BLaER1 (cell line): ENCODE results near the gene TRAF4.

Experiments
- H3K27ac ChIP-seq: shearing (Covaris generic); formaldehyde crosslinking; 2 replicates; pipeline ENCODE4 v1.8.1; 2022
- H3K27me3 ChIP-seq: shearing (Covaris generic); formaldehyde crosslinking; 2 replicates; pipeline ENCODE4 v1.8.1; 2022
- H3K36me3 ChIP-seq: shearing (Covaris generic); formaldehyde crosslinking; 2 replicates; pipeline ENCODE4 v1.8.1; 2022
- H3K4me1 ChIP-seq: shearing (Covaris generic); formaldehyde crosslinking; 2 replicates; pipeline ENCODE4 v1.8.1; 2022
- H3K4me2 ChIP-seq: shearing (Covaris generic); formaldehyde crosslinking; 2 replicates; pipeline ENCODE4 v1.8.1; 2022
- H3K4me3 ChIP-seq: shearing (Covaris generic); formaldehyde crosslinking; 2 replicates; pipeline ENCODE4 v1.8.1; 2022
- H3K9ac ChIP-seq: shearing (Covaris generic); formaldehyde crosslinking; 2 replicates; pipeline ENCODE4 v1.8.1; 2022
- H3K9me3 ChIP-seq: shearing (Covaris generic); formaldehyde crosslinking; 2 replicates; pipeline ENCODE4 v1.8.1; 2022
- H4K20me1 ChIP-seq: shearing (Covaris generic); formaldehyde crosslinking; 2 replicates; pipeline ENCODE4 v1.8.1; 2022
- Cebpa-rat ChIP-seq: shearing (Covaris generic); IDR thresholded peaks from 2 replicates; pipeline ENCODE4 v1.8.1; 2022

Gene TRAF4

GRCh38 chr17:28743243-28744103 is at the start of gene TRAF4:
Gene TRAF4, plus strand, starts transcription at chr17:28744011. Its CDS starts 102 bp downstream, at chr17:28744113.
- H4K20me1 ChIP-seq = peaks cover 41% of the 10 kb centered on the region
- H3K4me2 ChIP-seq = peak within 1 kb of the TSS; percentile 96
- no peaks in the 10 kb centered on the region for H3K9me3 ChIP-seq
- peaks cover 26% of the 10 kb centered on the region for H3K36me3 ChIP-seq
- peak within 1 kb of the TSS; percentile 96 for H3K9ac ChIP-seq
- no peaks in the 10 kb centered on the region for H3K27me3 ChIP-seq
- H3K4me3 ChIP-seq = peak within 1 kb of the TSS; percentile 86
- peak within 1 kb of the TSS; percentile 95 for H3K27ac ChIP-seq
- no peak for TF ChIP-seq Cebpa-rat
- peaks cover 78% of the 10 kb centered on the region for H3K4me1 ChIP-seq

- H4K20me1 ChIP-seq = peaks cover 23% of the 10 kb centered on the region
- H3K27me3 ChIP-seq = no peaks in the 10 kb centered on the region
- peaks cover 100% of the 10 kb centered on the region for H3K36me3 ChIP-seq
- no peaks in the 10 kb centered on the region for H3K4me1 ChIP-seq
- no peak overlapping the region for H3K9ac ChIP-seq
- no peak overlapping the region for H3K4me3 ChIP-seq
- H3K9me3 ChIP-seq = no peaks in the 10 kb centered on the region
- no peak overlapping the region for H3K4me2 ChIP-seq
- no peak for TF ChIP-seq Cebpa-rat
- H3K27ac ChIP-seq = no peak overlapping the region
Measured at GRCh38 chr17:28698253-28698941, 45.4 kb upstream of the TRAF4 start.

DNA sequence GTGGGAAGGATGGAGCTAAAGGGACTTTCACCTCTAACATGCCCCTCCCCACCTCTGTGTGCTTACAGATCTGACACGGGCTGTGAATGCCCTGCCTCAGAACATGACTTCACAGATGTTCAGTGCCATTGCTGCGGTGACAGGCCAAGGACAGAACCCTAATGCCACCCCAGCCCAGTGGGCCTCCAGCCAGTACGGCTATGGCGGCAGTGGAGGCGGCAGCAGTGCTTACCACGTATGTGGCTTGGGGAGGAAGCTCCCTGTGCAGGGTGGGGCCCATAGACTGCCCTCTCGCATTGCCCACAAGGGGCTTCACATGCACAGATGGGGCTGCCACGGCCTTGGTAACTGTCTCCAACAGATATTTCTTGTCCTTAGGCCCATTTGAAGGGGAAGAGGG is 43.5 kb upstream of the TRAF4 start:
- peaks cover 39% of the 10 kb centered on the region for H4K20me1 ChIP-seq
- no peak overlapping the region for H3K4me2 ChIP-seq
- no peak overlapping the region for H3K27ac ChIP-seq
- H3K9me3 ChIP-seq = no peaks in the 10 kb centered on the region
- H3K27me3 ChIP-seq = no peaks in the 10 kb centered on the region
- H3K36me3 ChIP-seq = peaks cover 99% of the 10 kb centered on the region
- TF ChIP-seq Cebpa-rat = no peak
- H3K4me3 ChIP-seq = no peak overlapping the region
- H3K4me1 ChIP-seq = no peaks in the 10 kb centered on the region
- no peak overlapping the region for H3K9ac ChIP-seq

- H3K9me3 ChIP-seq = no peaks in the 10 kb centered on the region
- H3K4me1 ChIP-seq = no peaks in the 10 kb centered on the region
- H3K27ac ChIP-seq = no peak overlapping the region
- no peak for TF ChIP-seq Cebpa-rat
- peaks cover 39% of the 10 kb centered on the region for H4K20me1 ChIP-seq
- no peak overlapping the region for H3K4me3 ChIP-seq
- H3K36me3 ChIP-seq = peaks cover 99% of the 10 kb centered on the region
- no peaks in the 10 kb centered on the region for H3K27me3 ChIP-seq
- no peak overlapping the region for H3K9ac ChIP-seq
- H3K4me2 ChIP-seq = no peak overlapping the region
Measured at GRCh38 chr17:28700830-28701492, 42.9 kb upstream of the TRAF4 start.

GRCh38 chr17:28702026-28702751 is 41.6 kb upstream of the TRAF4 start:
- Histone ChIP-seq H3K9me3 (no peaks in the 10 kb centered on the region), H3K27ac (no peak overlapping the region), H3K4me2 (no peak overlapping the region), H3K4me1 (no peaks in the 10 kb centered on the region), H3K27me3 (no peaks in the 10 kb centered on the region), H3K4me3 (no peak overlapping the region), H4K20me1 (peaks cover 39% of the 10 kb centered on the region), H3K9ac (no peak overlapping the region; the same call in 1 of the 2 replicates), H3K36me3 (peaks cover 92% of the 10 kb centered on the region)
- no peak for TF ChIP-seq Cebpa-rat

DNA sequence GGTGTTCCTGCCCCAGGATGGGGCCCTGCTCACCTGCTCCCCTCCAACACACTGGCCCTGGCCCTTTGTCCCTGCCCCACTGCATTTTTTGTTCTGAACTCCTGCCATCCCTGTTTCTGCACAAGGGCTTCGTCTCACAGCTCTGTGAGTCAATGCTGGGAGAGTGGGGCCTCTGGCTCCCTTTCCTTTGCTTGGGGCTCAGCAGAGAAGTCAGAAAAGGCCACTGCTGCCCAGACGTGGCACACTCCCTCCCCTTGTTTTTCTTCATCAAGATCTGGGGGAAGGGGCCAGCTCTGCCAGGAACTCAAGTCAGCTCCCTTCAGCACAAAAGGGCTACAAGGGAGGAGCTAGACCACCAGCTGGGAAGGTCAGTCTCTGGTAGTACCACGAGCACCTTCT is 41.1 kb upstream of the TRAF4 start:
- Histone ChIP-seq H4K20me1 (peaks cover 39% of the 10 kb centered on the region), H3K36me3 (peaks cover 86% of the 10 kb centered on the region), H3K27ac (no peak overlapping the region)

GRCh38 chr17:28703552-28704218 is 40.1 kb upstream of the TRAF4 start:
- H3K9ac ChIP-seq = no peak overlapping the region
- peaks cover 77% of the 10 kb centered on the region for H3K36me3 ChIP-seq

More for the DNA sequence above, 41.1 kb upstream of the TRAF4 start:
- Histone ChIP-seq H3K4me3 (no peak overlapping the region), H3K4me1 (no peaks in the 10 kb centered on the region), H3K27me3 (no peaks in the 10 kb centered on the region), H3K9me3 (no peaks in the 10 kb centered on the region), H3K4me2 (no peak overlapping the region), H3K9ac (no peak overlapping the region; the same call in 1 of the 2 replicates)
- TF ChIP-seq Cebpa-rat = no peak

DNA sequence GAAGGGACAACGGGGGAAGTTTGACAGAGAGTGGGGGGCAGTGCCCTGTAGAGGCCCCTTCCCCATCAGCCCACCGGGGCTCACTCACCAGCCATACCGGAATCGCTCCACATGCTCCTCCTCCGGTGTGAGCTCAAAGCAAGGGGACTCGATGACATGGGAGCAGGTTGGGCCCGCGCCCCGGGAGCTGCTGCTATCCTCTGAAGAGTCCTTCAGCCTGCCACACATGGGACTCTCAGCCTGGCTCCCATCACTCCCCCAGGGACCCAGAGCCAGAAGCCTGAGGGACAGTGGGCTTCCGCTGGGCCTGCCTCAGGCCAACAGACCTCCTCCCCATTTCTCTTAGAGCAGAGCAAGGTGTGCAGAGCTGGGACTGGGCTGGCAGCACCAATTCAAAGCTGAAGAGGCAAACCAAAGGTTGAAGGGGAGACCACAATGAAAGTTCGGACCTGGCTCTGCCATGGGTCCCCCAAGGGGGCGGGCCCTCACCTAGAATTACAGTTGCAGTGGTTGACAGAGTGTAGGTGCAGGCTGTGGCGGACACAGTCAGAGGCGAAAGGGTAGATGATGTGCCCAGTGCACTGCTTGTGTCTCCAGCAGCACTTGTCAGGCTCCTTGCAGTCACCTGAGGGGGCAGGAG is 39.5 kb upstream of the TRAF4 start:
- TF ChIP-seq Cebpa-rat = no peak
- Histone ChIP-seq H3K9ac (no peak overlapping the region), H3K4me3 (no peak overlapping the region), H3K27me3 (no peaks in the 10 kb centered on the region), H3K4me2 (no peak overlapping the region), H3K36me3 (peaks cover 70% of the 10 kb centered on the region), H3K4me1 (no peaks in the 10 kb centered on the region), H3K9me3 (no peaks in the 10 kb centered on the region), H4K20me1 (peaks cover 25% of the 10 kb centered on the region), H3K27ac (no peak overlapping the region)

More at GRCh38 chr17:28703552-28704218, 40.1 kb upstream of the TRAF4 start:
- H4K20me1 ChIP-seq = peaks cover 31% of the 10 kb centered on the region
- no peaks in the 10 kb centered on the region for H3K9me3 ChIP-seq
- H3K27me3 ChIP-seq = no peaks in the 10 kb centered on the region
- H3K4me2 ChIP-seq = no peak overlapping the region
- TF ChIP-seq Cebpa-rat = no peak
- no peaks in the 10 kb centered on the region for H3K4me1 ChIP-seq
- H3K4me3 ChIP-seq = no peak overlapping the region
- H3K27ac ChIP-seq = no peak overlapping the region
